ENCODE data around the gene OOSP3.
"Not testable (repeated sequence)": the region's sequence is repeated elsewhere in the genome, so short reads cannot be mapped to it uniquely, and the experiment has no call there.

The OOSP3 gene

DNA sequence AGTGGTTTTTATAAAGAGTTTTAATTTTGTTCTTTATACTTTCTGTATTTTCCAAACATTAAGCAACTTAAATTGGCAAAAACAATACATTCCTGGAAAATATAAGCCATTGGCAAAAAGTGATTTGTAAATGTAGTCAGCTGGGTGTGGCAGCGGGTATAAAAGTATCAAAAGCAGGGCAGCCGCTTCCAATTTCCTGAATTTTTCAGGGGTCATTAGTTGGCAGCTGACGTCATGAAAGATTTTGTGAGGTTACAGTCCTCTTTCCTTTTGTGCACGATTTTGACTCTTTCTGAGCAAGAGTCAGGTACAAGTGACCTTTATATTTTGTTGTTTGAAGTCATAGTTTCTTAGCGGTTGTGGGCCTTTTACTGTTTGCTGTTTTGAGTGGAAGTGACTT is at the start of gene OOSP3:
OOSP3 (plus strand) TSS at position 208 of the 400 bp plus-strand sequence; CDS start at position 235, 27 bp downstream.
- no peak for DNase-seq (ENCODE audit: low spot score)

DNA sequence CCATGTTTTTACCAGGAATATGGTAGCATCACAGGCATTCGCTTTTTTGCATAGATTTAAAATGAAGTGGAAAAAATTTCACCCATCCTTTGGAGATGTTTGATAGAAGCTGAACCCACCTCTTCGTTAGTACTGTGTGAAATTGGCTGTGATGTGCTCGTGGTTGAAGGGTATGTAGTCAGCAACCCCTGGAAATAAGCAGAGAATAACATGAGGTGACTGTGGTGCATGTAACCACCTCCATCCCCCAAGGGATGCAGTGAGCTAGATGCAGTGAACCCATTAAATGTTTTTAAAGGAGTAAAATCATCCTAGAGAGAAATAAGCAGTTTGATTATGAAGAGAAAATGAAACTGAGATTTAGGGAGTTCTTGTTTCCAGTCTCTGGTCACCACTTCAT is 49.2 kb upstream of the OOSP3 start:
- no peak for DNase-seq (ENCODE audit: low spot score)

GRCh38 chr11:59833602-59834001 is 45.0 kb upstream of the OOSP3 start:
- no peak for DNase-seq (ENCODE audit: low spot score)

GRCh38 chr11:59839615-59840014 is 39.0 kb upstream of the OOSP3 start:
- no peak for DNase-seq (ENCODE audit: low spot score)

DNA sequence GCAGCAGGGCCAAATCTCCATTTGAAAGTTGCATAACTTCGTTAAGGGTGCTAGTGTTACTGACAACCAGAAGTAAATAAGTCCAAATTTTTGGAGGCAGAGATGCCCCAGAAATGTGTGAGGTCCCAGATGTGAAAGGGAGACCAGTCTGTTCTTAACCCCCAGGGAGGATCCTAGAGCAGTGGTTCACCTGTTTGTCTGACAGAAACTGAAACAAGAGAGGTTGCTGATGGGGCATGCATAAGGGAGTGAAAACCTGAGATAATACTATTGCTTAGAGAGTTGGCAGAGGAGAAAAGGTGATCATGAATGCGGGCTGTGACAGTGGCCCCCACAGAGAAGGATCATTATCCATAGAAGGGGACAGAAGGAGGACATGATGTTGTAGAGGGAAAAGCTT is 37.1 kb upstream of the OOSP3 start:
- no peak for DNase-seq (ENCODE audit: low spot score)

GRCh38 chr11:59842316-59842715 is 36.3 kb upstream of the OOSP3 start:
- no peak for DNase-seq (ENCODE audit: low spot score)

- DNase-seq (ENCODE audit: low spot score): no peak
Observed at GRCh38 chr11:59845399-59845798, 33.2 kb upstream of the OOSP3 start, which contains the start of gene CBLIF. Gene CBLIF, minus strand, starts transcription at chr11:59845499. Its CDS starts 46 bp downstream, at chr11:59845453.

GRCh38 chr11:59846556-59846955 is 32.0 kb upstream of the OOSP3 start:
- no peak for DNase-seq (ENCODE audit: low spot score)

DNA sequence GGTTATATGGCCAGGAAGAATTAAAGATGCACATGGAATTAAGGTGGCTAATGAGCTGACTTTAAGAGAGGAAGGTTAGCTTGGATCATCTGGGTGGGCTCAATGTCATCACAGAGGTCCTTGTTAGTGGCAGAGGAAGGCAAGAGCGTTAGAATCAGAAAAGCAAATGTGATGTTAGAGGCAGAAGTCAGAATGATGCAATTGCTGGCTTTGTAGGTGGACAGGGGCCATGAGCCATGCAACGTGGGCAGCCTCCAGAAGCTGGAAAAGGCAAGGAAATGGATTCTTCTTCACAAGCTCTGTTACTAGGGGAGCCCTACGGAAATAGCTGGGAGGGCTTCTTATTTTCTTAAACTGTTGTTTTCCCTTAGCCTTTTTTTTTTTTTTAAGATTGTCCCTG is 31.0 kb upstream of the OOSP3 start:
- DNase-seq (ENCODE audit: low spot score): no peak

DNA sequence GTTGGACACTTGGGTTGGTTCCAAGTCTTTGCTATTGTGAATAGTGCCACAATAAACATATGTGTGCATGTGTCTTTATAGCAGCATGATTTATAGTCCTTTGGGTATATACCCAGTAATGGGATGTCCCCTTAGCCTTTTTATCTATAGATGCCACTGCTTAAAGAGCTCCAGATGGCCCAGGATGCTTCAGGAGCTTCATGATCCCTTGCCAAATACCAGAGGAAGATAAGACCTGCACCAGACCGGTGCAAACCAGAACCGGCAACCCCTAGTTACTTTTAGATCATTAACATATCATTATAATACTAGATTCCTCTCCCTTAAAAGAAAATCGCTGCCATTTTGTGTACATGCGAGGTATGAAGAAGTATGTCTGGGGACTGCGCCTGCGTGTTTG is 30.1 kb upstream of the OOSP3 start:
- DNase-seq (ENCODE audit: low spot score): not testable (repeated sequence)

DNA sequence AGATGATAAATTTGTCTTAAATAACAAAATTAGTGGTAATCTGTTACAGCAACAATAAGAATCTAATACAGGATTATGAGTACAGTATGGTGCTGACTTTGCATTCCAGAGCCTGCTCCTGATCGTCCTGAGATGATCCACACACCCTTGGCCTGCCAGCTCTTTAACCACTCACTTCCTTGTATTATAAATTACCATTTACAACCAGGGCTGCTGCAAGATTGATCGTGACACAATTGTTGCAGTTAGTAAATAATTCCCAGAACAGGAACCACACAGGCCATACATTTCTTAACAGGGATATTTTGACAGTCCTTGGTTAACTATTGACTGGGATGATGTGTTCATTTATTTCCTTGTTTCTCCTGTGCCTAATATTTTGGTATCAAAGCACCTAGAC is 29.5 kb upstream of the OOSP3 start:
- no peak for DNase-seq (ENCODE audit: low spot score)

- not testable (repeated sequence) for DNase-seq (ENCODE audit: low spot score)
Observed at GRCh38 chr11:59849551-59849950, 29.0 kb upstream of the OOSP3 start.

GRCh38 chr11:59851416-59851815 is 27.2 kb upstream of the OOSP3 start:
- DNase-seq (ENCODE audit: low spot score): not testable (repeated sequence)

DNA sequence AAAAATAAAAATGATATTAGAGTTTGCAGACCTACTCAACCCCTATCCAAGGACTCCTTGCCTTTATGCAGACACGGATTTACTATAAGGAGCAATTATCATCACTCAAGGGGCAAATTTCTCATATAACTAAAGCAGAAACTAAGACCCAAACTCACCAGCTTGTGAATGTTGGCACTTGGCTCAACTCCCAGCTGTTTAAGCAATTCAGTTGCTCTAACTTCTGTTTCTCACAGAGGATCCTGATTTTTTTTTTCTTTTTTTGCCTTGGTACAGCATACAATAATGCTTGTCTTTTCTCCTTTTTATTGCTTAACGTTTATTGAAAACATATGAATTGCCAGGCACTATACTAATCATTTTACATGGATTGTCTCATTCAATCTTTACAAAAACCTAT is 23.7 kb upstream of the OOSP3 start:
- no peak for DNase-seq (ENCODE audit: low spot score)

GRCh38 chr11:59857439-59858434 is 20.8 kb upstream of the OOSP3 start:
- DNase-seq (ENCODE audit: low spot score): no peak

GRCh38 chr11:59859673-59860072 is 18.9 kb upstream of the OOSP3 start:
- no peak for DNase-seq (ENCODE audit: low spot score)

DNA sequence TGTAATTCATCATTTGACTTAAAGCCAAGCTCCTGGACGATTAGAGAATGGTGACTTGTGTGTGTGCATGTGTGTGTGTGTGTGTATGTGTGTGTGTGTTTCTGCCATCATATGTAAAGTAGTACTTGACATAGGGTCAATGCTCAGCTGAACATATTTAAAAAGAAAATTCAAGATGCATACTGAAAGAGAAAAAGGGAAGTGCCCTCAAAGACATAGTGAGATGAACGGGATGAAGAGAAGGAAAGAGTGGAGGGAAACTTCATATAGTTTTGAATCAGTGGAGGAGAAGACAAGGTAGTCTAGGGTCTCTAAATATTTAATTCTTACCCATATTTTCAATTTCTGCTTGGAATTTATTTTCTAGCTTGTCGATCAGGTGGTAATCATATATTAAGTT is 16.3 kb upstream of the OOSP3 start:
- DNase-seq (ENCODE audit: low spot score): no peak

DNA sequence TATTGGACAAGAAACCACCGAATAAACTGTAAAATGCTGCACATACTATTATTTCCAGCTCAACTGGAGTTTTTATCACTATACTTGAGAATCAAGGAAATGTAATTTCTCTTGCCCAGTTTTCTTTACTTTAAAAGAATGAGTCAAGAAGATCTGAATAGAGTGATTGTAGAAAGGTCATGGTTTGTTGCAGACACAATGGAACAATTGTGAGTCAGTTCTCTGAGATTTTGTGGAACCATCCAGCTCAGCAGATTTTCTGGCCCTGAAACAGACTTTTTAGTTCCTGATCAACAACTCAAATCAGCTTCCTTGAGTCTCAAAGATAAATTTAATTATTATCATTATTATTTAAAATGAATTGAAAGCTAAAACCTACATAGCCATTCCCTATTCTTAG is 13.6 kb upstream of the OOSP3 start:
- DNase-seq (ENCODE audit: low spot score): no peak

DNA sequence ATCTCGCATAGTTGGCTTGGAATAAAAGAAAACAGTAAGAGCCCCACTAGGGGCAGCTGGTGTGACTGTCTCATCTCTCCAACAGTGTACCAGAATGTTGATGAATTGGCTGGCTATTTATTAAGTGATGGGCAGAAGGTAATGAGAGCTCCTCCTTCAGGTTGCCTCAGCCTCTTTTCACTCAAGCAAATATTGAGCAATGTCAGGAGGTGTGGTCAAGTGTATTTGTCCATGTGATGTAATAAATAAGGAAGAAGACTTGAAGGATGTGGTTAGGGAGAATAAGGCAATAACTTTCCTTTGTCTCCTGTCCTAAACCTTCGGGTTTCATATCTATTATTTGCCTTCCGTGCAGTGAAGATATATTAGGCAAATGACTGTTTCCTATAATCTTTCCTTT is 12.2 kb upstream of the OOSP3 start, which contains the start of gene TCN1:
TCN1 (minus strand) TSS at position 91 of the 400 bp plus-strand sequence; CDS start at position 74, 17 bp downstream.
- peak; percentile 16 for DNase-seq (ENCODE audit: low spot score)

DNA sequence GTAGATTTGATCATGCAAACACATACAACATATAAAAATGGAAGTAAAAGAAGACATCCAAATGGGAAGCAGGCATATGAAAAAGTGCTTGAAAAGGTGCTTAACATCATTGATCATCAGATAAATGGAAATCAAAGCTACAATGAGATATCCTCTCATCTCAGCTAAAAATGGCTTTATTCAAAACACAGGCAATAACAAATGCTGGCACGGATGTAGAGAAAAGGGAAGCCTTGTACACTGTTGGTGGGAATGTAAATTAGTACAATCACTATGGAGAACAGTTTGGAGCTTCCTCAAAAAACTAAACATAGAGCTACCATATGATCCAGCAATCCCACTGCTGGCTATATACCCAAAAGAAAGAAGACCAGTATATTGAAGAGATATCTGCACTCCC is 11.7 kb upstream of the OOSP3 start:
- no peak for DNase-seq (ENCODE audit: low spot score)

DNA sequence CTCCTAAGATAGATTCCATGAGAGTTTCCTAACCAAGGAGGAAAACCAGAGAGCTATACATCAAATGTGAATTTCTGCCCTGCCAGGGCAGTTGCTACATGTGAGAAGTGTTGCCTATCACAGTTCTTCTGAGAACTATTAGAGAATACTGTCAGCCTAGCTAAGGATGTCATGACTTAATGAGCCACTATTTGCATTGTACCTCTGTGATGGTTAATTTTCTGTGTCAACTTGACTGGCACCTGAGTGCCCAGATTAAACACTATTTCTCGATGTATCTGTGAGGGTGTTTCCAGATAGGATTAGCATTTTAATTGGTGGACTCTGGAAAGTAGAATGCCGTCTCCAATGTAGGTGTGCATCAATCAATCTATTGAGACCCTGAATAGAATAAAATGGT is 10.6 kb upstream of the OOSP3 start:
- no peak for DNase-seq (ENCODE audit: low spot score)

GRCh38 chr11:59872076-59872475 is 6.5 kb upstream of the OOSP3 start:
- no peak for DNase-seq (ENCODE audit: low spot score)

DNA sequence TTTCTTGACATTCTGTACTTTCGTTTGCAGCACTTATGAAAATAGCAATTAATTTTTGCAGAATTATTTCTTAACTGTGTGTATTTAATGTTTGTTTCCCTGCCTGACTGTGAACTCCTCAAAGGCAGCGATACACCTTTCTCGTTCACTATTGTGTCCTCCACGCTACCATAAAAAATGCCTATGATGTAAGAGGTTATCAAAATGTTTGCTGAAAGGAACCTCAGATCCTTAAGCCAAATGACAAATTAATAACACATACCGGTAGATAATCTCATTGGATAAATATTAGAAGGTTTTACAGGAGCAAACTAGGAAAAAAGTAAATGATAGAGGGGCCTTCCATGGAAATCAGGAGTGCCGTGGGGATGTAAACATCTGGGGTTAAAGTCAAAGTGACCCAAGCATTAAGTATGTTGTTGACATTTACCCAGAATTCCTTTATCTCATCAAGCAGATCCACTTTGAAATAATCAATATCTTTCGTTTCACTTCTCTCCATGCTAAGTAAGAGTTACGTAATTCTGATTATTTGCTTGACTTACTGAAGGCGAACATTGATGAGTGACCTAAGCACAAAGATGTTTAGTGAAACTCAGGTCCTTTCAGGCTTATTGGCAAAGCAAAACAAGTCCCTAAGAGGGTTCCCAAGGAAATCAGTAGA is 2.6 kb upstream of the OOSP3 start:
- no peak for DNase-seq (ENCODE audit: low spot score)

Measured in NAMALWA (cell line).